G401 (cell line): Measurements from ENCODE around the gene SHC3. TPM values are rescaled to one million over a fixed set of nuclear protein-coding genes. Genes with fewer than 3 reads are reported as not detected.

Experiments
- DNase-seq: peaks from one replicate; pipeline ENCODE4 v3.0.0-alpha.2; 2015; ENCODE audit warnings: low spot score
- in situ Hi-C: cut with HindIII; loops from 2 replicates; pipeline ENCODE4 v1.10.0; 2016; ENCODE audit warnings: low sequenced_read_pairs, mixed read lengths
- total RNA-seq: library from RNA; depleted of rRNA; stranded (reverse); fragments of >200 nt; shearing (Covaris generic); gene quantifications from 2 replicates; pipeline ENCODE4 v1.2.3, GENCODE V29; 2014

The SHC3 gene
- total RNA-seq, 1 experiment from 2014 or later, result not detected

- in situ Hi-C loops, result no loop called here
- no peak for DNase-seq
These were observed 181.0 kb downstream of the SHC3 start for GRCh38 chr9:88997646-88998045.

DNA sequence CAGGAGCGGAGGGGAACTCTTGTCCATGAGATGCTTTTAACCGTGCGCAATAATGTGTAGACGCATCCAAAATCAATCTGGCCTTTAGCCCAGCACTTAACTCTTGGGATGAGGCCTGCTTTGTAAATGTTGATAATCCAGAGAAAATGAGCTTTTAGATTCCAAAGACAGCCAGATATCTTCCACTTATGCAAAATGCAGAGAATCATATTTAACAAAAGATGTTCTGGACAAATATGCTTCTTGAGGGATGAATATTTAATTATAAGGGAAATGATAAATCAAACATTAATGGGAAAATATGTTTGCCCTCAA lies 181.7 kb downstream of the SHC3 start:
- in situ Hi-C loops, result no loop called here
- DNase-seq, result no peak

- DNase-seq, result no peak
- in situ Hi-C loops, result no loop called here
These were observed 182.3 kb downstream of the SHC3 start for GRCh38 chr9:88996046-88996920.

GRCh38 chr9:88995627-88996026 lies 183.0 kb downstream of the SHC3 start:
- in situ Hi-C loops, result no loop called here
- DNase-seq, result no peak

GRCh38 chr9:88995200-88995577 lies 183.4 kb downstream of the SHC3 start:
- in situ Hi-C loops, result no loop called here
- DNase-seq, result no peak

GRCh38 chr9:88994469-88995199 lies 184.0 kb downstream of the SHC3 start:
- no peak for DNase-seq
- in situ Hi-C loops, result no loop called here

DNA sequence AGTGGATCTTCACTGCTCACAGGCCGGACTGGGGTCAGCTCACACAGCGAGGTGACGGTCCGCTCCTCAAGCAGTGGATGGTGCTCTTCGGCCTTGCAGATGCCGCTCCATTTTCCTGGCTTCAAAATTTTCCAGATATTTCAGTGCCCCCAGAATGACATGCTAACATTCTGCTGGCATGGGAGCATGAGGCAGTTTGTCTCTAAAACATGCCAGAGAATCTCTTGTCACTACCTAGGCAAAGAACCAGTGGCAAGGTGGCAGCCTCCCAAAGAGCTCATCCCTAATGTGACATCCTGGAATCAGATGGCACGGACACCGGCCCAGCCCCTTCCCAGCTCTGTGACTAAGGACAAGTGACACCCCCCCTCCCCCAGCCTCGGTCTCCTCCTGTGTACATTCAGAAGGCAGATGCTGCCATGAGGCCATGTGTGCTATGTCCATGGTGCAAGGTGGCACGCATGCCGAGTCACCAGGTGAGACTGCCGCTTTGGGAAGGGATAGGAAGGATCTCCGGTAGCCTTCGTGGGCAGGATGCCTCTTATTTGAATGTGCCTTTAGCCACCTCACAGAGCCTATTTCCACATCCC lies 184.7 kb downstream of the SHC3 start:
- in situ Hi-C loops, result no loop called here

DNA sequence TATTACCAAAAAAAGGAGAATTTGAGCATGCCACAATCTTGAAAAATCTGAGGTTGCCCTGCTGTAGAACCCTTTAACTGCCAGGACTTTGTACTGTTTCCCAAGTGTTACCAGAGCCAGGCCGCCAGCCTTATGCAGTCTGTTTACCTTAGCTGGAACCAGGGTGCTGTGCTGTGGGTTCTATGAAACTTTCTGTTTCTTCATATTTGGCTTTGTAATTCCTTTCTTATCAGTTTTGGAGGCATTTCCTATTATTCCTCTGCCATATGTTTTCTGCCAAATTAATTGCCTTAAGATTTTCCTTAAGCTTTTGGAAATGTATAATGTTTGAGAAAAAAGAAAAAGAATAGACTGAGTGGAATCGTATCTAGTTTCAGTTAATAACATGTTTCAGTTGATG lies 185.3 kb downstream of the SHC3 start:
- in situ Hi-C loops, result no loop called here
- no peak for DNase-seq

More for the DNA sequence above, 184.7 kb downstream of the SHC3 start:
- no peak for DNase-seq

GRCh38 chr9:88992556-88992955 lies 186.1 kb downstream of the SHC3 start:
- no peak for DNase-seq
- in situ Hi-C loops, result no loop called here

GRCh38 chr9:88991066-88992034 lies 187.3 kb downstream of the SHC3 start, which contains the start of gene S1PR3:
Gene S1PR3 (plus strand): TSS chr9:88991468. CDS start chr9:89001201, 9,733 bp downstream.
- in situ Hi-C loops, result no loop called here
- no peak for DNase-seq

DNA sequence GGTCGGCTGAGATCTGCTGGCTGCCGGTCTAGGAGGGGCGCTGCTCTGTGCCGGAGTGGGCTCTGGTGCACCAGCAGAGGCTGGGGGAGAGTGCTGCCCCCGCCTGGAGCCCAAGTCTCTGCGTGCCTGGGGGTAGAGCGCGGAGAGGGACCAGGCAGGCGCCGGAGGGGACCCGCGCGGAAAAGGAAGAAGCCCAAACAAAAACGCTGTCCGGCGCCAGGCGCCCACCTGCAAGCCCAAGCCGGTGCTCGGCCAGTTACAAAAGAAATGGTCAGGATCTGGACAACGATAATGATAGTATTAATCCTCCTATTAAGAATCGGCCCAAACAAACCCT lies 187.9 kb downstream of the SHC3 start:
- no peak for DNase-seq
- in situ Hi-C loops, result no loop called here

DNA sequence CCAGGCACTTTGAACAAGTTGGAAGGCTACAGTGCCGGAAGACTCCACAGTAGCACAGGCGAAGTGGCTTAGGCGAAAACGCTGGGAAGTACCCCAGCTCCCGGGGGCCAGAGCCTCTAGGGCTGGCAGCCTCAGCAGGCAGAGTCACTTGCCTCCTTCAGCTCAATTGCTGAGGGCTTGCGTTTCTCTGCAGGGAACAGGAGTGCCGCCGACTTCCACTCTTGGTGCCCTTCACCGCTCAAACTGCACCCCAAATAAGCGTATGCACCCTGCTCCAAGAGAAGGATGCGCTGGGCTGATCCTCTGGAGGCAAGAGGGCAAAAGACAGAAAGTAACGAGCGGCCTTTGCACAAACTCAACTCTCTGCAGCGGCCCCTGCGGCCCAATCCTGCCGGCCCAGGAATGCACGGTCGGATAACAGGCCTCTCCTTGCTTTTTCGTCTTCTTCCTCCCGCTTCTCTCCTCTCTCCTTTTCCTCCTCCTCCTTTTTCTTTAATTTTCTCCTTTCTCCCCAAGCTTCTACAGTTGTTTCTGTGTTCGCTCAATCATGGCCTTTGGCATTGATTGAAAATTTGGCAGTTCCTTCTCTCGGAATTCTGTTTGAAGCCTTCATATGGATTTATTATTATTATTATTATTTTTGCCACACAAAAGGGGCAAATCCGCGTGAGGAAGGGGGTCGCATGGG lies 188.4 kb downstream of the SHC3 start:
- in situ Hi-C loops, result no loop called here

GRCh38 chr9:88988796-88989641 lies 189.6 kb downstream of the SHC3 start:
- DNase-seq, result no peak

More for the DNA sequence above, 188.4 kb downstream of the SHC3 start:
- DNase-seq, result no peak

DNA sequence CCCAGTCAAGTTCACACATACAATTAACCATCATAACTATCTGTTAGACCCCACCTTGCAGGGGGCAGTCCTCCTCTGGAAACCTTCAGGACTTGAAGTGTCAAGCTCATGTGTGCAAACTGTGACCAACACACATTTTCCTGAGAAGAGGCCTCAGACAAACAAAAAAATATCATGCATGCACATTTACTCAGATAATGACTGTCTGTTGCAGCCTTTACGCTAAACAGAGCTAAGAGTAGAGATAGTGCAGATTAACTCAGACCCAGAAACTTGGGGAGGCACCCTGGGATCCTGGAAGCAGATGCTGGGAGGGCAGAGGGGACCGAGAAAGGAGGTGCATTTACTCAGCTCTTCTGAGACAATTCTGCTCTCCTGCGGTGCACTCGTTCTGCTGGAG lies 191.0 kb downstream of the SHC3 start:
- in situ Hi-C loops, result no loop called here
- DNase-seq, result no peak

More at GRCh38 chr9:88988796-88989641, 189.6 kb downstream of the SHC3 start:
- in situ Hi-C loops, result no loop called here

- DNase-seq, result no peak
These were observed 191.8 kb downstream of the SHC3 start for GRCh38 chr9:88986776-88987175.

GRCh38 chr9:88985616-88986015 lies 193.0 kb downstream of the SHC3 start:
- no peak for DNase-seq
- in situ Hi-C loops, result no loop called here

More at GRCh38 chr9:88986776-88987175, 191.8 kb downstream of the SHC3 start:
- in situ Hi-C loops, result no loop called here

- no peak for DNase-seq
- in situ Hi-C loops, result no loop called here
These were observed 194.1 kb downstream of the SHC3 start for GRCh38 chr9:88984543-88984883.
